Fibroblast of gingiva (primary cell): ENCODE measurements around the gene ARHGEF25.
"Not testable (repeated sequence)": the region's sequence is repeated elsewhere in the genome, so short reads cannot be mapped to it uniquely, and the experiment has no call there.

Experiments used
- DNase-seq: peaks from one replicate; pipeline ENCODE4 v3.0.0-alpha.2; 2011; ENCODE audit warnings: low read depth

ARHGEF25 gene

GRCh38 chr12:57638096-57638495 is 26.9 kb downstream of the ARHGEF25 start:
- no peak for DNase-seq

GRCh38 chr12:57640175-57641042 is 29.2 kb downstream of the ARHGEF25 start:
- no peak for DNase-seq

GRCh38 chr12:57641699-57642442 is 30.6 kb downstream of the ARHGEF25 start:
- DNase-seq: no peak

GRCh38 chr12:57645990-57646658 is 34.9 kb downstream of the ARHGEF25 start:
- DNase-seq: not testable (repeated sequence)

GRCh38 chr12:57646659-57647049 is 35.4 kb downstream of the ARHGEF25 start:
- not testable (repeated sequence) for DNase-seq

GRCh38 chr12:57654042-57654441 is 42.8 kb downstream of the ARHGEF25 start:
- DNase-seq: no peak

GRCh38 chr12:57655541-57656240 is 44.5 kb downstream of the ARHGEF25 start:
- no peak for DNase-seq

- DNase-seq: not testable (repeated sequence)
These were observed 45.2 kb downstream of the ARHGEF25 start for GRCh38 chr12:57656408-57656807.

GRCh38 chr12:57657744-57658143 is 46.5 kb downstream of the ARHGEF25 start:
- DNase-seq: no peak

- no peak for DNase-seq
These were observed 47.7 kb downstream of the ARHGEF25 start for GRCh38 chr12:57658890-57659289.

- no peak for DNase-seq
These were observed 50.1 kb downstream of the ARHGEF25 start for GRCh38 chr12:57661376-57661775.

GRCh38 chr12:57665066-57665820 is 54.0 kb downstream of the ARHGEF25 start:
- not testable (repeated sequence) for DNase-seq
